Cardiac fibroblast (primary cell): ENCODE measurements around the gene ZSCAN20.

Experiments
- DNase-seq, 2 donors: peaks; one replicate each; pipeline versions ENCODE4 v3.0.0 to v3.0.0-alpha.2; 2010; ENCODE audit warnings: low read depth in 2 of 2
- H3K4me3 ChIP-seq, 2 donors: replicated peaks in 1 of 2; 1 replicate in 1 of 2; 2 replicates in 1 of 2; pipeline ENCODE4 v1.5.1; 2011; ENCODE audit warnings: low read depth in 2 of 2, low read length in 2 of 2, mild to moderate bottlenecking in 2 of 2, moderate library complexity in 1 of 2
- TF ChIP-seq, protein P1 (sequence below): IDR thresholded peaks from one replicate; pipeline ENCODE4 v1.5.1; 2011; ENCODE audit warnings: low read depth, mild to moderate bottlenecking, low read length, inconsistent platforms

ZSCAN20 gene

DNA sequence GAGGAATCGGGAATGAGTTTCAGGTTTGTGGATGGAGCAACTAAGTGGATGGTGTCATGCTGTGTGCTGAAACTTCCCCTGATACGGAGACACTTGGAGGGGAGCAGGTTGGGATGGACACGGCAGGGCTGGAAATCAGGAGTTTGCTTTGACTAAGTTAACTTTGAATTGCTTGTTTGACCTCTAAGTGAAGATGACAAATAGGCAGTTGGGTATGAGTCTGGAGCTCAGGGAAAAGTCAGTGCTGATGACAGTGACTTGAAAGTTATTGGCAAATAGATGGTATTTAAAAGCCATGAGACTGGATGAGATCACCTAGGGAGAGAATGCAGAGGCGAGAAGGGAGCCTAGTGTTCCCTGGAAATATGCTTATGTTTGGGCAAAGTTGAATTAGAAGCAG is 12.8 kb upstream of the ZSCAN20 start:
- DNase-seq = peak in 1 of 2 donors; percentile 78
- TF ChIP-seq, protein P1, sequence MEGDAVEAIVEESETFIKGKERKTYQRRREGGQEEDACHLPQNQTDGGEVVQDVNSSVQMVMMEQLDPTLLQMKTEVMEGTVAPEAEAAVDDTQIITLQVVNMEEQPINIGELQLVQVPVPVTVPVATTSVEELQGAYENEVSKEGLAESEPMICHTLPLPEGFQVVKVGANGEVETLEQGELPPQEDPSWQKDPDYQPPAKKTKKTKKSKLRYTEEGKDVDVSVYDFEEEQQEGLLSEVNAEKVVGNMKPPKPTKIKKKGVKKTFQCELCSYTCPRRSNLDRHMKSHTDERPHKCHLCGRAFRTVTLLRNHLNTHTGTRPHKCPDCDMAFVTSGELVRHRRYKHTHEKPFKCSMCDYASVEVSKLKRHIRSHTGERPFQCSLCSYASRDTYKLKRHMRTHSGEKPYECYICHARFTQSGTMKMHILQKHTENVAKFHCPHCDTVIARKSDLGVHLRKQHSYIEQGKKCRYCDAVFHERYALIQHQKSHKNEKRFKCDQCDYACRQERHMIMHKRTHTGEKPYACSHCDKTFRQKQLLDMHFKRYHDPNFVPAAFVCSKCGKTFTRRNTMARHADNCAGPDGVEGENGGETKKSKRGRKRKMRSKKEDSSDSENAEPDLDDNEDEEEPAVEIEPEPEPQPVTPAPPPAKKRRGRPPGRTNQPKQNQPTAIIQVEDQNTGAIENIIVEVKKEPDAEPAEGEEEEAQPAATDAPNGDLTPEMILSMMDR = no peak
- no peak overlapping the region for H3K4me3 ChIP-seq

DNA sequence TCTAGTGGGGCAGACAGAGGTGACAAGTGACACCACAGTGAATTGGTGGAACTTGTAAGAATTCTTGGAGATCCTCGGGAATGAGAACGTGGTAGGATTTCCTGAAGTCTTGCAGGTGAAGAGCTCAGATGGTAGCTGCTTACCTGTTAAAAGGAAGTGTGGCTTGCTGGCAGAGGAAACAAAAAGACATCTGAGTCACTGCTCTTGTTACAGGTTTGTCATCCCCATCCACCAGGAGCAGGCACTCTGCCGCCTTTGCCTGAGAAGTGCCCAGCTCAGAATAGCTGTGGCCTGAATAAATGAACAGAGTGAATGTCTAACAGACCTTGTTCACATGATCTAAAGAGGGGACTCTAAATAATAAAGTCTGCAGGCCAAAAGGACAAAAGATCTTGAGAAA is 12.3 kb upstream of the ZSCAN20 start:
- no peak overlapping the region for H3K4me3 ChIP-seq
- DNase-seq = no peak
- TF ChIP-seq, protein P1 = no peak

DNA sequence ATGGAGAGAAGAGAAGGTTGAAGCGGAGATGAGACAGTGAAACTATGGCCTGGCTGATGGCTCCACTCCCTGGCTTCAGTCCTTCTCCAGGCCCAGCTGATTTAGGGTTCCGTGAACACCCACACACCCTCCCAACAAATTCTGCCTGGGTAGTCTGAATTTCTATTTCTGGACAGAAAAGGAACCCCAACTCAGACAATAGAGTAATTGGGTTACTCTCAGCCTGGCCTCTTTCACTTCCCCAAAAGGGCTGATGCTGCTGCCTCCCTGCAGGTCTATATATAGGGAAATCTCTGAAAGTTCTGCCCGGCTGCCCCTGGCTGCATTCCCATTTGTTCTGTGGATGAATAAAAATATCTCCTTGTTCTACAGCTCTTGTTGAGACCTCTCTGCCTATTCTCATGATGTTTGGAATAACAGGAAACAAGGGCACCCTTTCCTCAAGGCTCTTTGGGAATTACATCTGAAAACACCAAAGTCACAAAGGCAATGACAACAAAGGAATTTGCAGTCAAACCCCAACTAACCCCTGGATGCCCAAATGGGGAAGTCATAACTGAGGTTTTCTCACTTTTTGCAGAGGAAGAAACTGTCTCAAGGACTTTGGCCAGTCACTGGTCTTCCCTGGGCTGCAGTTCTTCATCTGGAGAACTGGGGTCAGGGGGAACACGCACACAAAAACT is 11.4 kb upstream of the ZSCAN20 start:
- TF ChIP-seq, protein P1 = no peak
- no peak for DNase-seq
- no peak overlapping the region for H3K4me3 ChIP-seq

- TF ChIP-seq, protein P1 = no peak
- DNase-seq = no peak
- no peak overlapping the region for H3K4me3 ChIP-seq
These were observed 9.9 kb upstream of the ZSCAN20 start for GRCh38 chr1:33462405-33463164.

GRCh38 chr1:33464552-33464951 is 7.9 kb upstream of the ZSCAN20 start:
- TF ChIP-seq, protein P1 = no peak
- DNase-seq = no peak
- H3K4me3 ChIP-seq = no peak overlapping the region

- DNase-seq = no peak
- no peak overlapping the region for H3K4me3 ChIP-seq
- TF ChIP-seq, protein P1 = no peak
These were observed 7.1 kb upstream of the ZSCAN20 start for GRCh38 chr1:33465316-33465715.
